HepG2 (cell line): Measurements from ENCODE around the gene CLDN7. TPM values are rescaled to one million over a fixed set of nuclear protein-coding genes. Genes with fewer than 3 reads are reported as not detected.

Experiments used
- ERF ChIP-seq: IDR thresholded peaks from 2 replicates; pipeline ENCODE4 v1.6.1; 2018; ENCODE audit warnings: missing biosample characterization, missing genetic modification reagents
- FOXA3 ChIP-seq: IDR thresholded peaks from 2 replicates; pipeline ENCODE4 v1.6.1; 2016; ENCODE audit warnings: missing genetic modification reagents, missing compliant biosample characterization
- HMGXB4 ChIP-seq, 2 experiments: sonication (generic) in 1 of 2; formaldehyde crosslinking in 1 of 2; IDR thresholded peaks; 2 replicates each; pipeline versions ENCODE4 v1.4.0 to v1.6.1; 2018 to 2020; ENCODE audit warnings: missing genetic modification reagents in 2 of 2, borderline replicate concordance in 1 of 2, low read depth in 1 of 2, mild to moderate bottlenecking in 1 of 2, missing biosample characterization in 1 of 2
- JUND ChIP-seq: sonication (generic); formaldehyde crosslinking; IDR thresholded peaks from 2 replicates; pipeline ENCODE4 v1.8.0; 2022; ENCODE audit warnings: mild to moderate bottlenecking, missing genetic modification reagents
- KDM5B ChIP-seq: sonication (generic); formaldehyde crosslinking; IDR thresholded peaks from 2 replicates; pipeline ENCODE4 v1.4.0; 2020; ENCODE audit warnings: missing genetic modification reagents, mild to moderate bottlenecking, borderline replicate concordance
- KLF12 ChIP-seq: sonication (generic); formaldehyde crosslinking; IDR thresholded peaks from 2 replicates; pipeline ENCODE4 v1.4.0; 2020; ENCODE audit warnings: missing genetic modification reagents, borderline replicate concordance
- POGK ChIP-seq: sonication (generic); formaldehyde crosslinking; conservative IDR thresholded peaks from 2 replicates; pipeline ENCODE4 v1.8.0; 2022; ENCODE audit warnings: mild to moderate bottlenecking, moderate library complexity, missing genetic modification reagents
- RFXAP ChIP-seq: sonication (generic); formaldehyde crosslinking; IDR thresholded peaks from 2 replicates; pipeline ENCODE4 v1.4.0; 2020; ENCODE audit warnings: missing genetic modification reagents, borderline replicate concordance
- SALL1 ChIP-seq: sonication (generic); formaldehyde crosslinking; IDR thresholded peaks from 2 replicates; pipeline ENCODE4 v1.8.0; 2022; ENCODE audit warnings: mild to moderate bottlenecking, missing genetic modification reagents
- SP1 ChIP-seq, 2 experiments: fragments of 450-650 bp in 1 of 2; sonication (generic) in 1 of 2; formaldehyde crosslinking in 1 of 2; IDR thresholded peaks; 2 replicates each; pipeline versions ENCODE4 v1.4.0 to v1.6.1; 2016 to 2020; ENCODE audit warnings: missing genetic modification reagents in 1 of 2
- TRIM22 ChIP-seq: fragments of 450-650 bp; IDR thresholded peaks from 2 replicates; pipeline ENCODE4 v1.6.1; 2017
- ZBTB8A ChIP-seq: sonication (generic); formaldehyde crosslinking; IDR thresholded peaks from 2 replicates; pipeline ENCODE4 v1.4.0; 2020; ENCODE audit warnings: mild to moderate bottlenecking, low read depth, missing genetic modification reagents, borderline replicate concordance
- ZNF224 ChIP-seq: sonication (generic); formaldehyde crosslinking; IDR thresholded peaks from 2 replicates; pipeline ENCODE4 v1.5.0; 2020; ENCODE audit warnings: mild to moderate bottlenecking, missing genetic modification reagents
- ZNF281 ChIP-seq: sonication (generic); formaldehyde crosslinking; IDR thresholded peaks from 2 replicates; pipeline ENCODE4 v1.4.0; 2020; ENCODE audit warnings: missing genetic modification reagents, borderline replicate concordance
- ZNF574 ChIP-seq: sonication (generic); formaldehyde crosslinking; IDR thresholded peaks from 2 replicates; pipeline ENCODE4 v1.4.0; 2020; ENCODE audit warnings: missing genetic modification reagents
- polyA plus RNA-seq, 8 experiments: library from polyadenylated mRNA; depleted of rRNA in 3 of 8; stranded (reverse) in 7 of 8; unstranded in 1 of 8; fragments of >200 nt; fragmentation: Illumina TruSeq in 4 of 8; extraction: Trizol in 4 of 8; gene quantifications; 2 replicates each; pipeline versions ENCODE4 v1.2.1 to v1.2.3, GENCODE V29; 2011 to 2016; ENCODE audit warnings: low read depth in 4 of 8, missing spikeins in 1 of 8, mixed read lengths in 1 of 8; ENCODE audit not compliant: insufficient read depth in 1 of 8
- total RNA-seq, 5 experiments: library from RNA; depleted of rRNA; stranded (reverse); fragments of >200 nt; fragmentation: Illumina TruSeq; extraction: Trizol; gene quantifications; 2 replicates each; pipeline ENCODE4 v1.2.3, GENCODE V29; 2016; ENCODE audit warnings: low read depth in 1 of 5
- TF ChIP-seq, protein P1 (sequence below): sonication (generic); formaldehyde crosslinking; IDR thresholded peaks from 2 replicates; pipeline ENCODE4 v1.4.0; 2020; ENCODE audit warnings: missing genetic modification reagents

CLDN7 gene
- total and polyA plus RNA-seq, 2 of the 13 experiments (the other 11 are each of a cell fraction or from before 2014, with no cell fraction given): not detected

GRCh38 chr17:7237761-7238419 lies 24.4 kb downstream of the CLDN7 start (continued):
- TF ChIP-seq SALL1 (peak; percentile 48; the same call in 1 of the 2 replicates), TRIM22 (no peak), RFXAP (CRISPR knock-in tag) (peak; percentile 23; the same call in 1 of the 2 replicates), FOXA3 (CRISPR knock-in tag) (no peak), ZBTB8A (CRISPR knock-in tag) (peak; percentile 90; the same call in 1 of the 2 replicates), ERF (CRISPR knock-in tag) (peak; percentile 14; the same call in 1 of the 2 replicates), JUND (CRISPR knock-in tag) (no peak), KLF12 (CRISPR knock-in tag) (0 out of 2 replicates have a peak, but pooled peaks have one; percentile 36), ZNF281 (CRISPR knock-in tag) (peak; percentile 82), HMGXB4 (CRISPR knock-in tag; IDR thresholded peaks at IDR 0.05; ENCODE audit: borderline replicate concordance in 1 of 2, low read depth in 1 of 2) (peak in 1 of 2 experiments; percentile 52; a peak in 1 of 4 replicates), KDM5B (CRISPR knock-in tag) (peak; percentile 44; the same call in 1 of the 2 replicates), SP1 (IDR thresholded peaks at IDR 0.05) (no peak), SP1 (CRISPR knock-in tag; IDR thresholded peaks at IDR 0.05) (peak; percentile 44; the same call in 1 of the 2 replicates), ZNF574 (CRISPR knock-in tag) (peak; percentile 46; the same call in 1 of the 2 replicates), ZNF224 (CRISPR knock-in tag) (no peak), POGK (0 out of 2 replicates have a peak, but pooled peaks have one; percentile 34)
- TF ChIP-seq, protein P1, sequence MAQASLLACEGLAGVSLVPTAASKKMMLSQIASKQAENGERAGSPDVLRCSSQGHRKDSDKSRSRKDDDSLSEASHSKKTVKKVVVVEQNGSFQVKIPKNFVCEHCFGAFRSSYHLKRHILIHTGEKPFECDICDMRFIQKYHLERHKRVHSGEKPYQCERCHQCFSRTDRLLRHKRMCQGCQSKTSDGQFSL (CRISPR knock-in tag): peak; percentile 69; the same call in 1 of the 2 replicates
